Chondrocyte (in vitro differentiated cells): Measurements from ENCODE around the gene SLC35G2. TPM values are rescaled to one million over a fixed set of nuclear protein-coding genes. Genes with fewer than 3 reads are reported as not detected.
"Not testable (repeated sequence)": the region's sequence is repeated elsewhere in the genome, so short reads cannot be mapped to it uniquely, and the experiment has no call there.

Experiments used
- DNase-seq: peaks from one replicate; pipeline ENCODE4 v3.0.0; 2021; ENCODE audit warnings: mixed read lengths, low spot score
- H3K27ac Mint-ChIP-seq: one replicate; pipeline ENCODE4 v1.8.0; 2021; ENCODE audit warnings: mild to moderate bottlenecking, moderate library complexity, mixed read lengths; ENCODE audit not compliant: unreplicated experiment
- H3K27me3 Mint-ChIP-seq: 2 replicates; pipeline ENCODE4 v1.8.0; 2021; ENCODE audit warnings: low read depth, mixed read lengths
- H3K36me3 Mint-ChIP-seq: 2 replicates; pipeline ENCODE4 v1.8.0; 2021; ENCODE audit warnings: low read depth, mixed read lengths
- H3K4me1 Mint-ChIP-seq: 2 replicates; pipeline ENCODE4 v1.8.0; 2021; ENCODE audit warnings: low read depth, mild to moderate bottlenecking, mixed read lengths
- H3K4me3 Mint-ChIP-seq: one replicate; pipeline ENCODE4 v1.8.0; 2021; ENCODE audit warnings: mild to moderate bottlenecking, moderate library complexity, mixed read lengths; ENCODE audit not compliant: unreplicated experiment
- H3K9me3 Mint-ChIP-seq: 2 replicates; pipeline ENCODE4 v1.8.0; 2021; ENCODE audit warnings: low read depth, mixed read lengths
- total RNA-seq: library from RNA; stranded (reverse); gene quantifications from 3 replicates; pipeline ENCODE4 v1.2.1, GENCODE V29; 2021
- TF ChIP-seq, protein P1 (sequence below): fragments of 200-600 bp; sonication (generic); IDR thresholded peaks from 2 replicates; pipeline ENCODE4 v1.5.0; 2021; ENCODE audit warnings: antibody characterized with exemption, mild to moderate bottlenecking, moderate library complexity

Gene SLC35G2
- total RNA-seq, 1 donor from 2014 or later: 3.8 TPM

GRCh38 chr3:136898954-136899353, 80.0 kb downstream of the SLC35G2 start:
- TF ChIP-seq, protein P1, sequence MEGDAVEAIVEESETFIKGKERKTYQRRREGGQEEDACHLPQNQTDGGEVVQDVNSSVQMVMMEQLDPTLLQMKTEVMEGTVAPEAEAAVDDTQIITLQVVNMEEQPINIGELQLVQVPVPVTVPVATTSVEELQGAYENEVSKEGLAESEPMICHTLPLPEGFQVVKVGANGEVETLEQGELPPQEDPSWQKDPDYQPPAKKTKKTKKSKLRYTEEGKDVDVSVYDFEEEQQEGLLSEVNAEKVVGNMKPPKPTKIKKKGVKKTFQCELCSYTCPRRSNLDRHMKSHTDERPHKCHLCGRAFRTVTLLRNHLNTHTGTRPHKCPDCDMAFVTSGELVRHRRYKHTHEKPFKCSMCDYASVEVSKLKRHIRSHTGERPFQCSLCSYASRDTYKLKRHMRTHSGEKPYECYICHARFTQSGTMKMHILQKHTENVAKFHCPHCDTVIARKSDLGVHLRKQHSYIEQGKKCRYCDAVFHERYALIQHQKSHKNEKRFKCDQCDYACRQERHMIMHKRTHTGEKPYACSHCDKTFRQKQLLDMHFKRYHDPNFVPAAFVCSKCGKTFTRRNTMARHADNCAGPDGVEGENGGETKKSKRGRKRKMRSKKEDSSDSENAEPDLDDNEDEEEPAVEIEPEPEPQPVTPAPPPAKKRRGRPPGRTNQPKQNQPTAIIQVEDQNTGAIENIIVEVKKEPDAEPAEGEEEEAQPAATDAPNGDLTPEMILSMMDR: no peak
- Mint-ChIP-seq H3K36me3 (peaks cover 12% of the 10 kb centered on the region), H3K9me3 (peaks cover 19% of the 10 kb centered on the region), H3K4me3 (no peak overlapping the region), H3K4me1 (peaks cover 33% of the 10 kb centered on the region), H3K27me3 (no peaks in the 10 kb centered on the region), H3K27ac (no peak overlapping the region)
- no peak for DNase-seq

DNA sequence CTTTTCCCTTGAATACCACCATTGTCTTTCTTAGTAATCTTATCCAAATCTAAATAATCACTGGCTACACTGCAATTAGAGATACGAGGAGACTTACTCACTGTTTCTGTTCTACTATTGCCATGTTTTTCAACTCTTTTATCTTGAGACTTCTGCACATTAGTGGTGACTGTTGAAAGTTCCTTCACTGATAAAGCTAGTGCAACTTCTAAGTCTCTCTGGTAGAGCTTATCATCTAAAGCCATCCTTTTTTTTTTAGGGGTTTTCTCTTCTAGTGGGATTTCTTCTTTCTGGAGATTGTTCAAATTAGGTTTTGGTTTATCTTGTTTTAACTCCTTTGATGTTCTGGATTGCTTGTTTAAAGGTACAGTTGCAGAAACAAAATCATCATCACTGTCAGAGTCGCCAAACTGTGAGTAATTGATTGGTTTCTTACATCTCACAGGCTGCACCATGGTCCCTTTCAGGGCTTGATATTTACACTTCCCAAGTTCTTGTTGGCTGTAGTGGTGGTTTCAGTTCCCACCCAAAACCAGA, 80.8 kb downstream of the SLC35G2 start:
- Mint-ChIP-seq H3K4me3 (no peak overlapping the region), H3K36me3 (peaks cover 14% of the 10 kb centered on the region), H3K4me1 (peaks cover 31% of the 10 kb centered on the region), H3K9me3 (peaks cover 24% of the 10 kb centered on the region), H3K27me3 (no peaks in the 10 kb centered on the region), H3K27ac (no peak overlapping the region)
- DNase-seq: no peak
- TF ChIP-seq, protein P1: no peak

- H3K27me3 Mint-ChIP-seq, H3K4me3 Mint-ChIP-seq, H3K27ac Mint-ChIP-seq, DNase-seq: not testable (repeated sequence)
- Mint-ChIP-seq H3K36me3 (peaks cover 14% of the 10 kb centered on the region), H3K4me1 (peaks cover 31% of the 10 kb centered on the region), H3K9me3 (peaks cover 24% of the 10 kb centered on the region)
Observed at GRCh38 chr3:136900694-136901093, 81.8 kb downstream of the SLC35G2 start.

DNA sequence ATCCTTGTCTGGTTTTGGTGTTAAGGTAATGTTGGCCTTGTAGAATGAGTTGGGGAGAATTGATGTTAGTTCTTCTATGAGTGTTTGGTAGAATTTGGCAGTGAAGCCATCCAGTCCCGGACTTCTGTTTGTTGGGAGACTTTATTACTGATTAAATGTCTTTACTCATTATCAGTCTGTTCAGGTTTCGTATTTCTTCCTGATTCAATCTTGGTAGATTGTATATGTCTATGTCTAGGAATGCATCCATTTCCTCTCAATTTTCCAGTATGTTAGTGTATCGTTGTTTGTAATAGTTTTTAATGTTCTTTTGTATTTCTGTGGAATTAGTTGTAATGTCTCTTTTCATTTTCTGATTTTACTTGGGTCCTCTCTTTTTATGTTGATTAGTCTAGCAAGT, 82.5 kb downstream of the SLC35G2 start:
- Mint-ChIP-seq H3K27me3 (no peaks in the 10 kb centered on the region), H3K27ac (peak overlapping the region; percentile 64), H3K36me3 (peaks cover 17% of the 10 kb centered on the region), H3K4me3 (no peak overlapping the region), H3K4me1 (peaks cover 34% of the 10 kb centered on the region), H3K9me3 (peaks cover 24% of the 10 kb centered on the region)
- TF ChIP-seq, protein P1: no peak
- no peak for DNase-seq

DNA sequence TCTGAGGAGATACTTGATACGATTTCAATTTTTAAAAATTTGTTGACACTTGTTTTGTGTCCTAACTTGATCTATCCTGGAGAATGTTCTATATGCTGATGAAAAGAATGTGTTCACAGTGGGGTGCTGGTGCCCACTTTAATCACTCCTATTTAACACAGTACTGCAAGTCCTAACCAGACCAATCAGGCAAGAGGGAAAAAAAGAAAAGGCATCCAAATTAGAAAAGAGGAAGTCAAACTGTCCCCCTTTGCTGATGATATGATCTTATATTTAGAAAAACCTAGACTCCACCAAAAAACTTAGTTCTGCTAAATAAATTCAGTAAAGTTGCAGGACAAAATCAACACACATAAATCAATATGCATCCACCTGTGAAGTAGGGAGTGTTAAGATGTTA, 83.6 kb downstream of the SLC35G2 start:
- H3K27me3 Mint-ChIP-seq, H3K27ac Mint-ChIP-seq, DNase-seq, H3K4me3 Mint-ChIP-seq: not testable (repeated sequence)
- H3K9me3 Mint-ChIP-seq: peaks cover 24% of the 10 kb centered on the region
- H3K36me3 Mint-ChIP-seq: peaks cover 17% of the 10 kb centered on the region
- H3K4me1 Mint-ChIP-seq: peaks cover 34% of the 10 kb centered on the region

GRCh38 chr3:136903899-136904298, 85.0 kb downstream of the SLC35G2 start:
- Mint-ChIP-seq H3K4me3 (no peak overlapping the region), H3K36me3 (peaks cover 17% of the 10 kb centered on the region), H3K9me3 (peaks cover 24% of the 10 kb centered on the region), H3K27me3 (no peaks in the 10 kb centered on the region), H3K27ac (no peak overlapping the region), H3K4me1 (peaks cover 30% of the 10 kb centered on the region)
- DNase-seq: no peak
- TF ChIP-seq, protein P1: no peak
